Stimulated activated CD4-positive, alpha-beta T cell treated with anti-CD3 and anti-CD28 coated beads, Interleukin-2, amount 100 ng/mL, for 24 hours (primary cell): ENCODE results near the gene PRR20B.
"Not testable (repeated sequence)": the region's sequence is repeated elsewhere in the genome, so short reads cannot be mapped to it uniquely, and the experiment has no call there.

ENCODE experiments used
- DNase-seq, 2 donors: peaks; one replicate each; pipeline ENCODE4 v3.0.0-alpha.2; 2020

Gene PRR20B

DNA sequence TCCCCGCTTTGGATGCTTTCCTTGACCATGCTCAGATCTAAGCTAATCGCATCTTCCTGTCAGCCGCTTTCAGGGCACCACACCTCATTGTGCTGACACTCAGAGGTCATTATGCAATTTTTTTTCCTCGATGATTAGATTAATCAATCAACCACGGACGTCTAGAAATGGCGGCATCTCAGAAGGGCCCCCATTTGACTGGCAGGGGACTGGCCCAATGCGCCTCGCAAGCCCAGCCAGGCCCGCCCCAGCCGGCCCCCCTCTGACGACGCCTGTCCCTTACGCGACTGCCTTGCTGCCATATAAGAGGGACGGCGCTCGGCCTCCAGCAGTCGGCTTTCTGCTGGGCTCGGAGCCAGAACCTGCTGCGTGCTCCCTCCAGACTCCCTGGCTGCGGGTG is at the start of gene PRR20B:
TSS of gene PRR20B (plus strand) at position 301 of the 400 bp plus-strand sequence. CDS start 387 bp downstream, outside the sequence.
- DNase-seq, result not testable (repeated sequence)

DNA sequence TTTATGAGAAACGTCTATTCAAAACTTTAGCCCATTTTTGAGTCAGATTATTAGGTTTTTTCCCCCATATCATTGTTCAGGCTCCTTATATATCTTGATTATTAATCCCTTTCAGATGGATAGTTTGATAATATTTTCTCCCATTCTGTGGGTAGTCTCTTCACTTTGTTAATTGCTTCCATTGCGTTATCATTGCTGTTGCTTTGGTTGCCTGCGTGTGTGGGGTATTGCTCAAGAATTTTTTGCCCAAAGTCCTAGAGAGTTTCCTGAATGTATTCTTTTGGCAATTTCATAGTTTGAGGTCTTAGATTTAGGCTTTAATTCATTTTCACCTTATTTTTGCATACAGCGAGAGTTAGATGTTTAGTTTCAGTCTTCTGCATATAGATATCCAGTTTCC is 32.3 kb upstream of the PRR20B start:
- DNase-seq, result no peak

DNA sequence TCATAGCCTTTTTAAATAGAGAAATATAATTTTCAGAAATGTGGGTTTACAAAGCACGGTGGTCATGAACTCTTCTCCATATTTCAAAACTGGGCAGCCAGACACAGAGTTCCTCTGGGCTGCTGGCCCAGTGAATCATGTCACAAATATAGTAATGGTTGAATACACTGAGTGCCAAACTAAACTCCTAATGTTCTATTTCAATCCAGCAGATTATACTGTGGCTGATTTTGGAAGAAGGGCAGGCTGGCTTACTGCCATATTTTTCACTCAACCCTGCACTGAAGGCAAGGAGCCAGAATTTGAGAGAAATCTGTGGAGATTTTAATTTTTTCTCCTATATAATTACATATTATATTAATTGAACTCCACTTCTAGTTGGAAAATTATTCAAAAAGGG is 23.6 kb upstream of the PRR20B start:
- DNase-seq, result no peak

DNA sequence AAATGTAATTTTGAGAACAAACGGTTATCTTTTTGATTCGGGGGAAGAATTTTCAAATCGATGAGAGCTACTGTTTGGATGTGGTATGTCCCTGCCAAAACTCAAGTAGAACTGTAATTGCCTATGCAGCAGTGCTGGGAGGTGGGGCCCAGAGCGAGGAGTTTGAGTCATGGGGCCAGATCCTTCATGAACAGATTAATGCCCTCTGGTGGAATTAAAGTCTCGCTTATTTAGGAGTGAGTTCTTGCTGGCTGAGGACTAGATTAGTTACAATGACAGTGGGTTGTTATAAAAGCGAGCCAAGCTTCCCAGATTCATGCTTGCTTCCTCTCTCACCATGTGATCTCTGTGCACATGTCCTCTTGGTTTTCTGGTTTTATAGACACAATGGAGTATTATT is 18.4 kb upstream of the PRR20B start:
- no peak for DNase-seq

DNA sequence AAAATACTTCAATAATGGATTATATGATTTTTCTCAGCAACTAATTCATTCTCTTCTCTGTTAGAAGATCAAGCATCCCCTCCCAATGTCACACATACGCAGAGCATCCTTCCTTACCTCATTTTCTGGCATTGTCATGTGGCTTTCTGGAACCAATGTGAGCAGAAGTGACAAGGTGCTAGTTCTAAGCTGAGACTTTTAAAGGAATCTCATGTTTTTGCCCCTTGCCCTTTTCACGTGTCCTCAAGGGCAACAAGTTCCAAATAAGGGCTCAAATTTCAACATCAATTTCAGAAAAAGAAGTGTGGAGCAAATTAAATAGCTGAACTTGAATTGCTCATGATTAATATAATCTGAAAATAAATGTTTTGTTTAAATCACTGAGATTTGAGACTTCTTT is 11.2 kb upstream of the PRR20B start:
- DNase-seq, result no peak

DNA sequence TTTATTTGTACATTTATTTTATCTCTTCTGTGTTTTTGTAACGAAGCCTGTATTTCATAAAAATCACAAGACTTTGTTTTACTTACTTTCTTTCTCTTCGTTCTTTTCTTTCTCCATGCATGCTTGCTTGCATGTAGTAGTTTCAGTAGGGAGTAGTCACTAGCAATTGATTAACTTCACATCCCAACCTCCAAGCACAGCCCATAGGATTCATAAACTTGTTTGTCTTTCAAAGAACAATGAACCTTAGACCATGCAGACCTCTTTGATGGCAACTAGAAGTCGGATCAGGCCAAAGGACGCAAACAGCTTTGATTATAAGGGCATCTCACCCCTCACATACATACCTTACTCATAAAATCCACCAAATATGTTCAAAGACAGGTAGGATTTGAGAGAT is 9.7 kb upstream of the PRR20B start:
- DNase-seq, result no peak

DNA sequence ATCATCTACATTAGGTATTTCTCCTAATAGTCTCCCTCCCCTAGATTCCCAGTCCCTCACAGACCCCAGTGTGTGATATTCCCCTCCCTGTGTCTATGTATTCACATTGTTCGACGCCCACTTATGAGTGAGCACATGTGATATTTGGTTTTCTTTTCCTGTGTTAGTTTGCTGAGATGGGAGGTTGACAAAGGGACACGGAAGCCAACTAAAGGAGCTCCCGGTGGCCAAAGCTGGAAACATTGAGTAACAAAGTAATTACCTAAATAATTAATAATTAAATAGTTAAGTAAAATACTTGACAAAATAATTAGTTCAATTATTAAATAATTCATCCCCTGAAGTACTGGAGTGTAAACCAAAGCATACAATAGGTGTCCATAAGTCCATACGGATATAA is 8.3 kb upstream of the PRR20B start:
- DNase-seq, result no peak

DNA sequence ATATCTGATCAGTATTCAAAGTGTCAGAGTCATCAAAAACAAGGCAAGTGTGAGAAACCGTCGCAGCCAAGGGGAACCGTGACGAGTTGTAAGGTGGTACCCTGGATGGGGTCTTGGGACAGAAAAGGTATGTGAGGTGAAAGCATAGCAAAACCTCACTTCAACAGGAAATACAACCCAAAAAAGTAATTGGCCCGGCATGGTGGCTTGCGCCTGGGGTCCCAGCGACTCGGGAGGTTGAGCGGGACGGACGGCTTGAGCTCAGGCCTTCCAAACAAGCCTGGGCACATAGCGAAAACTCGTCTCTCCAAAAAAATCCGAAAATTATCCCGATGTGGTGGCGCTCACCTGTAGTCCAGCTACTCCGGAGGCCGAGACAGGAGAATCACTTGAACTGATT is 7.5 kb upstream of the PRR20B start:
- DNase-seq, result not testable (repeated sequence)

DNA sequence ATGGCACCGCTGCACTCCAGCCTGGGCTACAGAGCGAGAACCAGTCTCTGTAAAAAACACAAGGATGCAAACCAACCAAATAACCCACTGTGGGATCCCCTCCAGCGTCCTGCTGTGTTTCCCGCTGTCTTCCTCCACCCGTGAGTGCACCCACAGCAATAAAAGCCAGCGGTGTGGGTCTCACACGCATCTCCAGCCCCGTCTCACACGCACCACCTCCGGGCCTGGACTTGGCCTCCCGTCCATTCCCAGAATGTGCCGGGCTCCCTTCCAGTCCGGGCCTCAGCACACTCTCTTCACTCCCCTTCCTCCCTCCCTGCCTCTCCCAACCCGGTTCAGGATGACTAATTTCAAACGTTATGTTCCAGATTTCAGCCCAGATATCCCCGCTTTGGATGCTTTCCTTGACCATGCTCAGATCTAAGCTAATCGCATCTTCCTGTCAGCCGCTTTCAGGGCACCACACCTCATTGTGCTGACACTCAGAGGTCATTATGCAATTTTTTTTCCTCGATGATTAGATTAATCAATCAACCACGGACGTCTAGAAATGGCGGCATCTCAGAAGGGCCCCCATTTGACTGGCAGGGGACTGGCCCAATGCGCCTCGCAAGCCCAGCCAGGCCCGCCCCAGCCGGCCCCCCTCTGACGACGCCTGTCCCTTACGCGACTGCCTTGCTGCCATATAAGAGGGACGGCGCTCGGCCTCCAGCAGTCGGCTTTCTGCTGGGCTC is 6.9 kb upstream of the PRR20B start, which contains the start of gene PRR20A:
TSS of gene PRR20A (plus strand) at position 684 of the 734 bp plus-strand sequence. CDS start 387 bp downstream, outside the sequence.
- not testable (repeated sequence) for DNase-seq

DNA sequence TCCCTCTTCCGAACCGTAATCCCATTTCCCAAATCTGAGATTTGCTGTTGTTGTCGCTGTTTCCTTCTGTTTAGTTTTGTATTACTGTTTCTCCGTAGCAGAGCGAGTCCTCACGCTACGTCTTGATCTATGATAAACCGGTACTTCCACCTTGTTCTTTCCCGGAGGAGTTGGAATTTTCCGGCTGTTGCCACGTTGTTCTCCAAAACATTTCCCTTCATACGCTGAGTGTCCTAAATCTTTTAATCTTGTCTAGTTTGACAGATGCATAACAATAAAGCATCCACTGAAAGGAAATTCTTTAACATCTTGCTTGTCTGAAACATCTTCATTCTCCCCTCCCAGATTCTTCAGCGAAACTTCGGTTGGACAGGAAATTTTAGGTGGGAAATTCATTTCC is 818 bp downstream of the PRR20B start:
- DNase-seq, result not testable (repeated sequence)

DNA sequence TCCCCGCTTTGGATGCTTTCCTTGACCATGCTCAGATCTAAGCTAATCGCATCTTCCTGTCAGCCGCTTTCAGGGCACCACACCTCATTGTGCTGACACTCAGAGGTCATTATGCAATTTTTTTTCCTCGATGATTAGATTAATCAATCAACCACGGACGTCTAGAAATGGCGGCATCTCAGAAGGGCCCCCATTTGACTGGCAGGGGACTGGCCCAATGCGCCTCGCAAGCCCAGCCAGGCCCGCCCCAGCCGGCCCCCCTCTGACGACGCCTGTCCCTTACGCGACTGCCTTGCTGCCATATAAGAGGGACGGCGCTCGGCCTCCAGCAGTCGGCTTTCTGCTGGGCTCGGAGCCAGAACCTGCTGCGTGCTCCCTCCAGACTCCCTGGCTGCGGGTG is 6.5 kb downstream of the PRR20B start, which contains the start of gene PRR20C:
TSS of gene PRR20C (plus strand) at position 301 of the 400 bp plus-strand sequence. CDS start 387 bp downstream, outside the sequence.
- not testable (repeated sequence) for DNase-seq

DNA sequence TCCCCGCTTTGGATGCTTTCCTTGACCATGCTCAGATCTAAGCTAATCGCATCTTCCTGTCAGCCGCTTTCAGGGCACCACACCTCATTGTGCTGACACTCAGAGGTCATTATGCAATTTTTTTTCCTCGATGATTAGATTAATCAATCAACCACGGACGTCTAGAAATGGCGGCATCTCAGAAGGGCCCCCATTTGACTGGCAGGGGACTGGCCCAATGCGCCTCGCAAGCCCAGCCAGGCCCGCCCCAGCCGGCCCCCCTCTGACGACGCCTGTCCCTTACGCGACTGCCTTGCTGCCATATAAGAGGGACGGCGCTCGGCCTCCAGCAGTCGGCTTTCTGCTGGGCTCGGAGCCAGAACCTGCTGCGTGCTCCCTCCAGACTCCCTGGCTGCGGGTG is 13.0 kb downstream of the PRR20B start, which contains the start of gene PRR20D:
TSS of gene PRR20D (plus strand) at position 301 of the 400 bp plus-strand sequence. CDS start 387 bp downstream, outside the sequence.
- DNase-seq, result not testable (repeated sequence)

DNA sequence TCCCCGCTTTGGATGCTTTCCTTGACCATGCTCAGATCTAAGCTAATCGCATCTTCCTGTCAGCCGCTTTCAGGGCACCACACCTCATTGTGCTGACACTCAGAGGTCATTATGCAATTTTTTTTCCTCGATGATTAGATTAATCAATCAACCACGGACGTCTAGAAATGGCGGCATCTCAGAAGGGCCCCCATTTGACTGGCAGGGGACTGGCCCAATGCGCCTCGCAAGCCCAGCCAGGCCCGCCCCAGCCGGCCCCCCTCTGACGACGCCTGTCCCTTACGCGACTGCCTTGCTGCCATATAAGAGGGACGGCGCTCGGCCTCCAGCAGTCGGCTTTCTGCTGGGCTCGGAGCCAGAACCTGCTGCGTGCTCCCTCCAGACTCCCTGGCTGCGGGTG is 19.6 kb downstream of the PRR20B start, which contains the start of gene PRR20E:
TSS of gene PRR20E (plus strand) at position 301 of the 400 bp plus-strand sequence. CDS start 387 bp downstream, outside the sequence.
- not testable (repeated sequence) for DNase-seq

DNA sequence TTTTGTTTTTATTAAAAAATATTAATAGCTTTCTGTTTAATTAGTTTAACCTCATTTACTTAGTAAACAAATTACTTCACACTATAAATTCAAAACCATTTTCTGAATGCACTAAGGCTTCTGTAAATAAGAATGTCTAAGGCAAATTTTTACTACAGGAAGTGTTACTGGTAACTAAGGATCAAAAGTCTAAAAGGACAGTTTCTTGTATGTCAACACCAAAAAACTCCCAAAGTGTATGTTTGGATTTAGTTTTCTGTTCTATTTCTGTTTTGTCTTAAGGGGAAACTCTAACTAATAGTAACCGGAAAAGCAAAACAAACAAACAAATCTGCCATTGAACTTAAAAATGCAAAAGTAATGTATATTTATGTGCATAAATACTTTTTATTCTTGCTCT is 44.4 kb downstream of the PRR20B start:
- no peak for DNase-seq
